K562 (cell line): ENCODE results near the gene LBP. TPM values are rescaled to one million over a fixed set of nuclear protein-coding genes. Genes with fewer than 3 reads are reported as not detected.
A peak's percentile ranks its signal among the peaks of the same experiment; 100 is the strongest.

Experiments used
- ATAC-seq: fragments of 200-7000 bp; cut with Tn5 transposase; 3 replicates; pipeline ENCODE4 v1.9.1; 2020; ENCODE audit warnings: moderate library complexity
- BruUV-seq: library from RNA; stranded (reverse); fragments of 400-500 nt; replicated peaks from 2 replicates; lab custom pipeline; 2021; lab: Mats Ljungman, UMichigan
- CTCF ChIA-PET: fragments of 300-600 bp; formaldehyde crosslinking; extraction: SDS; loops from one replicate; lab custom pipeline; 2021; ENCODE audit warnings: low intra/inter-chr PET ratio; lab: Yijun Ruan, JAX
- POLR2A ChIA-PET: fragments of 300-600, 350-650 bp; sonication (Branson Sonifier 250); formaldehyde crosslinking; extraction: SDS; loops from one replicate; lab custom pipeline; 2021; ENCODE audit warnings: antibody characterized with exemption, inconsistent platforms; lab: Yijun Ruan, JAX
- DNase-seq, 4 experiments: peaks; one replicate each; pipeline versions ENCODE4 v3.0.0 to v3.0.0-alpha.2; 2011 to 2018; ENCODE audit warnings: low spot score in 3 of 4, mixed read lengths in 3 of 4; ENCODE audit errors: extremely low read depth in 1 of 4
- FAIRE-seq: peaks from 2 replicates; lab custom pipeline; 2011; peaks lifted over from hg19 to GRCh38; lab: Jason Lieb, UNC
- H2AFZ ChIP-seq: 2 replicates; pipeline ENCODE4 v1.6.0; 2011; ENCODE audit warnings: low read depth, low read length, control low read depth, inconsistent platforms
- H3K27ac ChIP-seq: fragments of 200-600 bp; 3 replicates; pipeline ENCODE4 v1.8.0; 2011; ENCODE audit warnings: low read depth, mild to moderate bottlenecking, control low read depth, inconsistent platforms, low read length, moderate library complexity, mixed read lengths; ENCODE audit errors: extremely low read depth
- H3K27me3 ChIP-seq, 2 experiments: fragments of 300-600 bp in 1 of 2; 2 replicates in 1 of 2; 3 replicates in 1 of 2; pipeline versions ENCODE4 v1.6.0 to v1.8.0; 2011; ENCODE audit warnings: inconsistent platforms in 2 of 2, low read length in 2 of 2, mild to moderate bottlenecking in 1 of 2, mixed read lengths in 1 of 2, moderate library complexity in 1 of 2; ENCODE audit not compliant: control insufficient read depth in 2 of 2, insufficient read depth in 2 of 2
- H3K36me3 ChIP-seq: fragments of 300-600 bp; 3 replicates; pipeline ENCODE4 v1.8.0; 2011; ENCODE audit warnings: mild to moderate bottlenecking, low read length, inconsistent platforms; ENCODE audit not compliant: control insufficient read depth, insufficient read depth
- H3K4me1 ChIP-seq, 2 experiments: fragments of 200-600 bp in 1 of 2; replicated peaks in 1 of 2; 2 replicates in 1 of 2; 3 replicates in 1 of 2; pipeline versions ENCODE4 v1.5.1 to v1.8.0; 2011; ENCODE audit warnings: inconsistent platforms in 2 of 2, low read length in 2 of 2, mild to moderate bottlenecking in 1 of 2, mixed read lengths in 1 of 2, moderate library complexity in 1 of 2; ENCODE audit not compliant: control insufficient read depth in 2 of 2, insufficient read depth in 2 of 2
- H3K4me2 ChIP-seq: 2 replicates; pipeline ENCODE4 v1.6.1; 2011; ENCODE audit warnings: low read length, control low read depth, inconsistent platforms, mixed read lengths; ENCODE audit not compliant: insufficient read depth
- H3K4me3 ChIP-seq: fragments of 200-600 bp; sonication (generic), shearing (Covaris generic); 2 replicates; pipeline ENCODE4 v1.5.1; 2016; ENCODE audit warnings: control low read depth, inconsistent platforms
- H3K79me2 ChIP-seq: fragments of 200-600 bp; 3 replicates; pipeline ENCODE4 v1.8.0; 2011; ENCODE audit warnings: low read length, inconsistent platforms; ENCODE audit not compliant: control insufficient read depth, insufficient read depth
- H3K9ac ChIP-seq, 2 experiments: 2 replicates each; pipeline versions ENCODE4 v1.6.0 to v1.6.1; 2011; ENCODE audit warnings: low read depth in 2 of 2, low read length in 2 of 2, control low read depth in 1 of 2, inconsistent platforms in 1 of 2, mild to moderate bottlenecking in 1 of 2, mixed read lengths in 1 of 2; ENCODE audit not compliant: insufficient read depth in 1 of 2
- H3K9me1 ChIP-seq: one replicate; pipeline ENCODE4 v1.6.0; 2011; ENCODE audit warnings: inconsistent platforms, mild to moderate bottlenecking, low read length, moderate library complexity; ENCODE audit not compliant: control insufficient read depth, insufficient read depth
- H3K9me3 ChIP-seq: replicated peaks from 2 replicates; pipeline ENCODE4 v1.5.1; 2011; ENCODE audit warnings: low read depth, low read length, inconsistent platforms; ENCODE audit not compliant: control insufficient read depth, insufficient read depth
- H4K20me1 ChIP-seq: replicated peaks from 2 replicates; pipeline ENCODE4 v1.6.1; 2011; ENCODE audit warnings: low read length, inconsistent platforms, mixed read lengths; ENCODE audit not compliant: control insufficient read depth, insufficient read depth
- L3MBTL2 ChIP-seq: fragments of 450-650 bp; IDR thresholded peaks from 2 replicates; pipeline ENCODE4 v1.6.1; 2016; ENCODE audit warnings: mild to moderate bottlenecking, moderate library complexity
- RFX5 ChIP-seq: IDR thresholded peaks from 2 replicates; pipeline ENCODE4 v1.6.1; 2011; ENCODE audit warnings: low read depth, mild to moderate bottlenecking, improper control_type of control experiment, low read length
- ZBTB17 ChIP-seq: fragments of 450-650 bp; formaldehyde crosslinking; IDR thresholded peaks from 2 replicates; pipeline ENCODE4 v1.4.0; 2020; ENCODE audit warnings: mild to moderate bottlenecking
- ZNF143 ChIP-seq: sonication (generic); formaldehyde crosslinking; IDR thresholded peaks from 2 replicates; pipeline ENCODE4 v1.9.0; 2022; ENCODE audit warnings: mild to moderate bottlenecking, missing genetic modification reagents
- ZNF395 ChIP-seq: fragments of 200-800 bp; sonication (Bioruptor generic); IDR thresholded peaks from 2 replicates; pipeline ENCODE4 v1.6.1; 2017; ENCODE audit warnings: missing genetic modification characterization, missing compliant biosample characterization
- ZNF764 ChIP-seq: fragments of 250-450 bp; sonication (Bioruptor Pico); IDR thresholded peaks from 2 replicates; pipeline ENCODE4 v1.4.0; 2020; ENCODE audit warnings: low read depth, mild to moderate bottlenecking, moderate library complexity
- WGBS: fragments of 100-300 bp; shearing (Covaris generic); methylation state at CpG from one replicate; pipeline ENCODE4 v1.1.6; 2016; ENCODE audit warnings: low coverage, mixed read lengths; ENCODE audit not compliant: insufficient coverage; ENCODE audit errors: missing lambda C conversion rate; 5-methylcytosine and 5-hydroxymethylcytosine counted together
- in situ Hi-C: fragments of 300-500 bp; cut with MboI; formaldehyde crosslinking; loops from 4 replicates; pipeline ENCODE4 v1.15.0; 2018; ENCODE audit warnings: inconsistent platforms, mixed read lengths
- intact Hi-C: fragments of 100-400 bp; cut with micrococcal nuclease; formaldehyde crosslinking; loops from 2 replicates; pipeline ENCODE4 v1.14.2; 2022
- polyA plus RNA-seq, 8 experiments: library from polyadenylated mRNA; depleted of rRNA in 4 of 8; stranded (reverse) in 5 of 8; unstranded in 3 of 8; fragments of >200 nt; fragmentation: Nextera tagmentation in 2 of 8; fragmentation: Illumina TruSeq in 1 of 8; extraction: Ambion mirVana in 2 of 8; extraction: Trizol in 1 of 8; gene quantifications; 2 replicates each; pipeline versions ENCODE4 v1.2.1 to v1.2.3, GENCODE V29; 2011 to 2014; ENCODE audit warnings: inconsistent platforms in 1 of 8, missing spikeins in 1 of 8
- total RNA-seq, 7 experiments: library from RNA; depleted of rRNA in 6 of 7; stranded (reverse); fragments of >200 nt in 6 of 7; fragmentation: Illumina TruSeq in 2 of 7; extraction: Trizol in 2 of 7; gene quantifications; 2 replicates each; pipeline versions ENCODE4 v1.2.1 to v1.2.3, GENCODE V29; 2011 to 2021; ENCODE audit warnings: low replicate concordance in 1 of 7
- TF ChIP-seq, protein P1 (sequence below), 2 experiments: fragments of 150-350 bp in 1 of 2; IDR thresholded peaks; 2 replicates each; pipeline ENCODE4 v1.6.1; 2012 to 2016; ENCODE audit warnings: low read depth in 2 of 2, low read length in 2 of 2, mild to moderate bottlenecking in 1 of 2, moderate library complexity in 1 of 2
- TF ChIP-seq, protein P2 (sequence below), 2 experiments: fragments of 450-650 bp; formaldehyde crosslinking in 1 of 2; IDR thresholded peaks; 2 replicates each; pipeline versions ENCODE4 v1.4.0 to v1.6.1; 2014 to 2020; ENCODE audit warnings: mild to moderate bottlenecking in 2 of 2, borderline replicate concordance in 1 of 2, low read depth in 1 of 2

LBP gene
- total and polyA plus RNA-seq, 9 of the 15 experiments (the other 6 are each of a cell fraction or from before 2014, with no cell fraction given): 0.06 to 0.31 (median 0.09) TPM; not detected in 3

- ChIA-PET POLR2A (interaction anchor here (0.7 to 1.3 kb wide), 2 partner anchors 13 to 36 kb away, joined by 3 to 4 read pairs; no protein-coding TSS in a partner anchor), CTCF (no interaction called here)
- H3K4me2 ChIP-seq: no peak overlapping the region
- no peaks in the 10 kb centered on the region for H3K9me1 ChIP-seq
- WGBS: 45% methylated on average over 2 of the region's 2 CpGs
- no TSS peak for BruUV-seq
- no peak overlapping the region for H3K27ac ChIP-seq
- intact Hi-C loops: no loop called here
- FAIRE-seq (no peak), DNase-seq (no peak), ATAC-seq (peak; percentile 57)
- in situ Hi-C loops: no loop called here
- H4K20me1 ChIP-seq: no peaks in the 10 kb centered on the region
- peaks cover 2% of the 10 kb centered on the region; the same call in 1 of the 2 replicates for H3K9me3 ChIP-seq
- H3K27me3 ChIP-seq: no peaks in the 10 kb centered on the region
- H3K9ac ChIP-seq: no peak overlapping the region
- H3K4me3 ChIP-seq: no peak overlapping the region
- H3K36me3 ChIP-seq: no peaks in the 10 kb centered on the region
- no peak overlapping the region for H2AFZ ChIP-seq
- no peaks in the 10 kb centered on the region for H3K79me2 ChIP-seq
- no peaks in the 10 kb centered on the region for H3K4me1 ChIP-seq
- TF ChIP-seq, protein P1, sequence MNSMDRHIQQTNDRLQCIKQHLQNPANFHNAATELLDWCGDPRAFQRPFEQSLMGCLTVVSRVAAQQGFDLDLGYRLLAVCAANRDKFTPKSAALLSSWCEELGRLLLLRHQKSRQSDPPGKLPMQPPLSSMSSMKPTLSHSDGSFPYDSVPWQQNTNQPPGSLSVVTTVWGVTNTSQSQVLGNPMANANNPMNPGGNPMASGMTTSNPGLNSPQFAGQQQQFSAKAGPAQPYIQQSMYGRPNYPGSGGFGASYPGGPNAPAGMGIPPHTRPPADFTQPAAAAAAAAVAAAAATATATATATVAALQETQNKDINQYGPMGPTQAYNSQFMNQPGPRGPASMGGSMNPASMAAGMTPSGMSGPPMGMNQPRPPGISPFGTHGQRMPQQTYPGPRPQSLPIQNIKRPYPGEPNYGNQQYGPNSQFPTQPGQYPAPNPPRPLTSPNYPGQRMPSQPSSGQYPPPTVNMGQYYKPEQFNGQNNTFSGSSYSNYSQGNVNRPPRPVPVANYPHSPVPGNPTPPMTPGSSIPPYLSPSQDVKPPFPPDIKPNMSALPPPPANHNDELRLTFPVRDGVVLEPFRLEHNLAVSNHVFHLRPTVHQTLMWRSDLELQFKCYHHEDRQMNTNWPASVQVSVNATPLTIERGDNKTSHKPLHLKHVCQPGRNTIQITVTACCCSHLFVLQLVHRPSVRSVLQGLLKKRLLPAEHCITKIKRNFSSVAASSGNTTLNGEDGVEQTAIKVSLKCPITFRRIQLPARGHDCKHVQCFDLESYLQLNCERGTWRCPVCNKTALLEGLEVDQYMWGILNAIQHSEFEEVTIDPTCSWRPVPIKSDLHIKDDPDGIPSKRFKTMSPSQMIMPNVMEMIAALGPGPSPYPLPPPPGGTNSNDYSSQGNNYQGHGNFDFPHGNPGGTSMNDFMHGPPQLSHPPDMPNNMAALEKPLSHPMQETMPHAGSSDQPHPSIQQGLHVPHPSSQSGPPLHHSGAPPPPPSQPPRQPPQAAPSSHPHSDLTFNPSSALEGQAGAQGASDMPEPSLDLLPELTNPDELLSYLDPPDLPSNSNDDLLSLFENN (IDR thresholded peaks at IDR 0.05; ENCODE audit: low read depth in 2 of 2, low read length in 2 of 2): peak in 1 of 2 experiments; percentile 61; a peak in 1 of 4 replicates
- TF ChIP-seq ZNF143 (peak; percentile 58; the same call in 1 of the 2 replicates), ZNF764 (CRISPR knock-in tag) (no peak), ZNF395 (CRISPR knock-in tag) (no peak), RFX5 (no peak), ZBTB17 (CRISPR knock-in tag) (peak; percentile 83), L3MBTL2 (peak; percentile 42; the same call in 1 of the 2 replicates)
- TF ChIP-seq, protein P2, sequence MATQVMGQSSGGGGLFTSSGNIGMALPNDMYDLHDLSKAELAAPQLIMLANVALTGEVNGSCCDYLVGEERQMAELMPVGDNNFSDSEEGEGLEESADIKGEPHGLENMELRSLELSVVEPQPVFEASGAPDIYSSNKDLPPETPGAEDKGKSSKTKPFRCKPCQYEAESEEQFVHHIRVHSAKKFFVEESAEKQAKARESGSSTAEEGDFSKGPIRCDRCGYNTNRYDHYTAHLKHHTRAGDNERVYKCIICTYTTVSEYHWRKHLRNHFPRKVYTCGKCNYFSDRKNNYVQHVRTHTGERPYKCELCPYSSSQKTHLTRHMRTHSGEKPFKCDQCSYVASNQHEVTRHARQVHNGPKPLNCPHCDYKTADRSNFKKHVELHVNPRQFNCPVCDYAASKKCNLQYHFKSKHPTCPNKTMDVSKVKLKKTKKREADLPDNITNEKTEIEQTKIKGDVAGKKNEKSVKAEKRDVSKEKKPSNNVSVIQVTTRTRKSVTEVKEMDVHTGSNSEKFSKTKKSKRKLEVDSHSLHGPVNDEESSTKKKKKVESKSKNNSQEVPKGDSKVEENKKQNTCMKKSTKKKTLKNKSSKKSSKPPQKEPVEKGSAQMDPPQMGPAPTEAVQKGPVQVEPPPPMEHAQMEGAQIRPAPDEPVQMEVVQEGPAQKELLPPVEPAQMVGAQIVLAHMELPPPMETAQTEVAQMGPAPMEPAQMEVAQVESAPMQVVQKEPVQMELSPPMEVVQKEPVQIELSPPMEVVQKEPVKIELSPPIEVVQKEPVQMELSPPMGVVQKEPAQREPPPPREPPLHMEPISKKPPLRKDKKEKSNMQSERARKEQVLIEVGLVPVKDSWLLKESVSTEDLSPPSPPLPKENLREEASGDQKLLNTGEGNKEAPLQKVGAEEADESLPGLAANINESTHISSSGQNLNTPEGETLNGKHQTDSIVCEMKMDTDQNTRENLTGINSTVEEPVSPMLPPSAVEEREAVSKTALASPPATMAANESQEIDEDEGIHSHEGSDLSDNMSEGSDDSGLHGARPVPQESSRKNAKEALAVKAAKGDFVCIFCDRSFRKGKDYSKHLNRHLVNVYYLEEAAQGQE (IDR thresholded peaks at IDR 0.05; ENCODE audit: borderline replicate concordance): peak; percentile 25; the same call in 1 of the 2 replicates
- TF ChIP-seq, protein P2 (CRISPR knock-in tag; IDR thresholded peaks at IDR 0.05; ENCODE audit: low read depth): no peak
These were observed 58.9 kb downstream of the LBP start for GRCh38 chr20:38405132-38405531.
